Keratinocyte (primary cell): ENCODE data around the gene MRPL3. TPM values are rescaled to one million over a fixed set of nuclear protein-coding genes. Genes with fewer than 3 reads are reported as not detected.

Experiments used
- DNase-seq: peaks from one replicate; pipeline ENCODE4 v3.0.0-alpha.2; 2011; ENCODE audit warnings: low read depth, missing footprints, low spot score
- FAIRE-seq: peaks from 2 replicates; lab custom pipeline; 2011; peaks lifted over from hg19 to GRCh38; lab: Jason Lieb, UNC
- H2AFZ ChIP-seq: 2 replicates; pipeline ENCODE4 v1.6.0; 2012; ENCODE audit warnings: low read length, control low read depth, inconsistent platforms; ENCODE audit not compliant: control insufficient read depth
- H3K27ac ChIP-seq: 2 replicates; pipeline ENCODE4 v1.5.1; 2011; ENCODE audit warnings: low read length; ENCODE audit not compliant: control insufficient read depth, insufficient read depth
- H3K27me3 ChIP-seq: 3 replicates; pipeline ENCODE4 v1.6.0; 2011; ENCODE audit warnings: low read length; ENCODE audit not compliant: control insufficient read depth, insufficient read depth; ENCODE audit errors: extremely low read depth
- H3K36me3 ChIP-seq, 2 experiments: 2 replicates in 1 of 2; 3 replicates in 1 of 2; pipeline ENCODE4 v1.5.1; 2011; ENCODE audit warnings: low read length in 2 of 2, mild to moderate bottlenecking in 1 of 2; ENCODE audit not compliant: control insufficient read depth in 2 of 2, insufficient read depth in 2 of 2; ENCODE audit errors: extremely low read depth in 1 of 2
- H3K4me1 ChIP-seq: 3 replicates; pipeline ENCODE4 v1.5.1; 2011; ENCODE audit warnings: low read length; ENCODE audit not compliant: control insufficient read depth, insufficient read depth; ENCODE audit errors: extremely low read depth
- H3K4me2 ChIP-seq: 3 replicates; pipeline ENCODE4 v1.6.0; 2011; ENCODE audit warnings: low read depth, low read length; ENCODE audit not compliant: control insufficient read depth, insufficient read depth; ENCODE audit errors: extremely low read depth
- H3K4me3 ChIP-seq, 3 experiments: fragments of 200-600 bp in 1 of 3; sonication (generic) in 1 of 3; 2 replicates in 2 of 3; 3 replicates in 1 of 3; pipeline ENCODE4 v1.5.1; 2011 to 2016; ENCODE audit warnings: low read length in 3 of 3, mild to moderate bottlenecking in 3 of 3, control low read depth in 2 of 3, inconsistent platforms in 1 of 3, low read depth in 1 of 3, mixed read lengths in 1 of 3, mixed run types in 1 of 3, moderate library complexity in 1 of 3; ENCODE audit not compliant: control insufficient read depth in 2 of 3, insufficient read depth in 2 of 3; ENCODE audit errors: extremely low read depth in 1 of 3
- H3K79me2 ChIP-seq: 2 replicates; pipeline ENCODE4 v1.6.0; 2012; ENCODE audit warnings: low read length; ENCODE audit not compliant: control insufficient read depth, insufficient read depth
- H3K9ac ChIP-seq: 3 replicates; pipeline ENCODE4 v1.6.0; 2011; ENCODE audit warnings: low read length; ENCODE audit not compliant: control insufficient read depth, insufficient read depth; ENCODE audit errors: extremely low read depth
- H3K9me1 ChIP-seq: 3 replicates; pipeline ENCODE4 v1.6.0; 2011; ENCODE audit warnings: low read length; ENCODE audit not compliant: control insufficient read depth, insufficient read depth; ENCODE audit errors: extremely low read depth
- H3K9me3 ChIP-seq: 2 replicates; pipeline ENCODE4 v1.5.1; 2012; ENCODE audit warnings: low read depth, low read length; ENCODE audit not compliant: control insufficient read depth
- H4K20me1 ChIP-seq: 3 replicates; pipeline ENCODE4 v1.6.0; 2011; ENCODE audit warnings: low read length; ENCODE audit not compliant: control insufficient read depth, insufficient read depth; ENCODE audit errors: extremely low read depth
- CTCF ChIP-seq, 3 experiments: IDR thresholded peaks in 1 of 3; conservative IDR thresholded peaks in 1 of 3; optimal IDR thresholded peaks in 1 of 3; 2 replicates in 2 of 3; 3 replicates in 1 of 3; pipeline versions ENCODE3 to v1.5.1; 2011; ENCODE audit warnings: low read length in 3 of 3, mild to moderate bottlenecking in 3 of 3, moderate library complexity in 2 of 3, control low read depth in 1 of 3, inconsistent platforms in 1 of 3; ENCODE audit not compliant: insufficient read depth in 2 of 3; ENCODE audit errors: extremely low read depth in 1 of 3
- EZH2 ChIP-seq: IDR thresholded peaks from one replicate; pipeline ENCODE4 v1.6.1; 2012; ENCODE audit warnings: inconsistent platforms, mild to moderate bottlenecking, low read length, moderate library complexity
- dilution Hi-C: fragments of 300-500 bp; cut with MboI; formaldehyde crosslinking; loops from one replicate; pipeline ENCODE4 v1.7.0; 2020; ENCODE audit warnings: low sequenced_read_pairs; ENCODE audit not compliant: extremely low pct_ligation_motif_present
- polyA plus RNA-seq, 5 experiments: library from polyadenylated mRNA; depleted of rRNA in 3 of 5; stranded (reverse) in 3 of 5; stranded (forward) in 1 of 5; unstranded in 1 of 5; fragments of >200 nt; gene quantifications; 1 replicate in 1 of 5; 2 replicates in 3 of 5; 3 replicates in 1 of 5; pipeline versions ENCODE4 v1.2.1 to v1.2.3, GENCODE V29; 2011 to 2012; ENCODE audit warnings: missing spikeins in 2 of 5, low read depth in 1 of 5, low replicate concordance in 1 of 5

The MRPL3 gene
- polyA plus RNA-seq, 1 donor (not counting 4 experiments of a cell fraction or from before 2014, with no cell fraction given) = 228 TPM

DNA sequence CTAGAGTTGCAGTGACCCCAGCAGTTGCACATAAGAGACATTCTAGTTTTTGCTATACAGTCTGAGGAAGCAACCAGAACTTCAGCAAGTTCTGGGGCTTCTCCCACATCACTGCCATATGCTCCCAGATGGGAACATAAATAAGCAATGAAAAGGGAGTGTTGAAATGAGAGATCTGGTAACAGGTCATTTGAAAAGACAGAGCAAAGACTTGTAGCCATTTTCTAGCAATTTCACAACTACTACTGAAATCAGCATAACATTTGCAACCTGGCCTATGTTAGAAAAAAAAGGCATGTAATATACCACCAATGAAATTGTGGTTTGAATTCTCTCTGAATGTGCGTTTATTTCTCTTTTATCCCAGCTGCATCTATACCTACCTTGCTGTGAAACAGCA, 63.7 kb downstream of the MRPL3 start:
- FAIRE-seq (no peak), DNase-seq (no peak)
- no peak overlapping the region for H3K9ac ChIP-seq
- no peaks in the 10 kb centered on the region for H3K9me3 ChIP-seq
- H3K4me1 ChIP-seq = no peaks in the 10 kb centered on the region
- H3K36me3 ChIP-seq = no peaks in the 10 kb centered on the region
- H3K9me1 ChIP-seq = no peaks in the 10 kb centered on the region
- no peak overlapping the region for H3K27ac ChIP-seq
- no peak overlapping the region for H3K4me3 ChIP-seq
- TF ChIP-seq CTCF (optimal IDR thresholded peaks at IDR 0.05 in 1 of 3, IDR thresholded peaks at IDR 0.05 in 1 of 3, conservative IDR thresholded peaks at IDR 0.05 in 1 of 3; ENCODE audit: extremely low read depth in 1 of 3, insufficient read depth in 2 of 3, low read length in 3 of 3) (no peak), EZH2 (no peak)
- H2AFZ ChIP-seq = no peak overlapping the region
- no peaks in the 10 kb centered on the region for H4K20me1 ChIP-seq
- peaks cover 3% of the 10 kb centered on the region for H3K27me3 ChIP-seq
- dilution Hi-C loops = no loop called here
- no peaks in the 10 kb centered on the region for H3K79me2 ChIP-seq
- H3K4me2 ChIP-seq = no peak overlapping the region

GRCh38 chr3:131435000-131435399, 67.8 kb downstream of the MRPL3 start:
- Histone ChIP-seq H3K27ac (no peak overlapping the region), H3K4me1 (no peaks in the 10 kb centered on the region), H3K27me3 (no peaks in the 10 kb centered on the region), H3K4me2 (no peak overlapping the region), H3K79me2 (no peaks in the 10 kb centered on the region), H3K9me3 (no peaks in the 10 kb centered on the region), H3K36me3 (no peaks in the 10 kb centered on the region), H4K20me1 (no peaks in the 10 kb centered on the region), H2AFZ (no peak overlapping the region), H3K9me1 (no peaks in the 10 kb centered on the region), H3K9ac (no peak overlapping the region), H3K4me3 (no peak overlapping the region)
- dilution Hi-C loops = no loop called here
- DNase-seq = no peak
- no peak for FAIRE-seq
- TF ChIP-seq EZH2 (no peak), CTCF (optimal IDR thresholded peaks at IDR 0.05 in 1 of 3, IDR thresholded peaks at IDR 0.05 in 1 of 3, conservative IDR thresholded peaks at IDR 0.05 in 1 of 3; ENCODE audit: extremely low read depth in 1 of 3, insufficient read depth in 2 of 3, low read length in 3 of 3) (no peak)
